Thoracic aorta (tissue), 2 donors: Measurements from ENCODE around the gene DYNAP. TPM values are rescaled to one million over a fixed set of nuclear protein-coding genes. Genes with fewer than 3 reads are reported as not detected.

Source experiments
- ATAC-seq: fragments of 150-250 bp; one replicate; pipeline ENCODE4 v1.8.0; 2017; ENCODE audit warnings: low read depth; ENCODE audit not compliant: insufficient number of reproducible peaks, low FRiP score
- DNase-seq: peaks from one replicate; pipeline ENCODE4 v3.0.0-alpha.2; 2020; ENCODE audit warnings: low spot score
- H3K27ac ChIP-seq, 2 donors: fragments of 200-600 bp; sonication (generic); 1 replicate in 1 of 2; 2 replicates in 1 of 2; pipeline ENCODE4 v1.5.1; 2016; ENCODE audit warnings: mild to moderate bottlenecking in 2 of 2, moderate library complexity in 2 of 2
- H3K27me3 ChIP-seq: fragments of 200-600 bp; sonication (generic); replicated peaks from 2 replicates; pipeline ENCODE4 v1.6.0; 2016; ENCODE audit warnings: mild to moderate bottlenecking; ENCODE audit not compliant: insufficient read depth
- H3K36me3 ChIP-seq: fragments of 200-600 bp; sonication (generic); one replicate; pipeline ENCODE4 v1.5.1; 2016
- H3K4me1 ChIP-seq, 2 donors: fragments of 200-600 bp; sonication (generic); 1 replicate in 1 of 2; 2 replicates in 1 of 2; pipeline versions ENCODE4 v1.5.1 to v1.6.0; 2016; ENCODE audit warnings: low read depth in 2 of 2, mild to moderate bottlenecking in 1 of 2; ENCODE audit not compliant: control insufficient read depth in 1 of 2
- H3K4me3 ChIP-seq: fragments of 200-600 bp; sonication (generic); 2 replicates; pipeline ENCODE4 v1.5.1; 2016; ENCODE audit warnings: mild to moderate bottlenecking
- H3K9me3 ChIP-seq: fragments of 200-600 bp; sonication (generic); 2 replicates; pipeline ENCODE4 v1.5.1; 2016
- total RNA-seq, 2 donors: library from RNA; depleted of rRNA; stranded (reverse); fragments of >200 nt; gene quantifications; one replicate each; pipeline versions ENCODE4 v1.1.0 to v1.2.3, GENCODE V29; 2016
- TF ChIP-seq, protein P1 (sequence below): fragments of 200-600 bp; sonication (generic); IDR thresholded peaks from one replicate; pipeline ENCODE4 v1.5.1; 2019; ENCODE audit warnings: antibody characterized with exemption

Gene DYNAP
- total RNA-seq, 2 donors from 2014 or later = not detected

DNA sequence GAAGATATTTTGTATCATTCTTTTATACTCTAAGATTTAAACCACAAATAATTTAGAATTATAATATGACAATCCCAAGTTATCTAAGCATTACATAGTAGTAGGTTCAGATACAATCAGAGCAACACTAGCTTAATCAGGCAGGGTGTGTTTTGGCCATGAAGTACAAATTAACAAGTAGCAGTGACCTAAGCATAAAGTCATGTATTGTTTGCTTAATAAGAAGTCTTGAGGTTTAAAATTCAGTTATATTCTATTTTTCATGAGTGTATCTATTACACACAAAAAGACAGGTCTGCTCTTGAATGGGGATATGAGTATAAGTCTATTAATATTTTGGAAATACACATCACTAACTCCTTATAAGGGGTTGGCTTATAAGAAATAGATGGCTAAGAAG lies 39.9 kb downstream of the DYNAP start:
- Histone ChIP-seq H3K36me3 (no peaks in the 10 kb centered on the region), H3K4me1 (no peaks in the 10 kb centered on the region), H3K27ac (no peak overlapping the region), H3K4me3 (no peak overlapping the region), H3K9me3 (no peaks in the 10 kb centered on the region), H3K27me3 (no peaks in the 10 kb centered on the region)
- TF ChIP-seq, protein P1, sequence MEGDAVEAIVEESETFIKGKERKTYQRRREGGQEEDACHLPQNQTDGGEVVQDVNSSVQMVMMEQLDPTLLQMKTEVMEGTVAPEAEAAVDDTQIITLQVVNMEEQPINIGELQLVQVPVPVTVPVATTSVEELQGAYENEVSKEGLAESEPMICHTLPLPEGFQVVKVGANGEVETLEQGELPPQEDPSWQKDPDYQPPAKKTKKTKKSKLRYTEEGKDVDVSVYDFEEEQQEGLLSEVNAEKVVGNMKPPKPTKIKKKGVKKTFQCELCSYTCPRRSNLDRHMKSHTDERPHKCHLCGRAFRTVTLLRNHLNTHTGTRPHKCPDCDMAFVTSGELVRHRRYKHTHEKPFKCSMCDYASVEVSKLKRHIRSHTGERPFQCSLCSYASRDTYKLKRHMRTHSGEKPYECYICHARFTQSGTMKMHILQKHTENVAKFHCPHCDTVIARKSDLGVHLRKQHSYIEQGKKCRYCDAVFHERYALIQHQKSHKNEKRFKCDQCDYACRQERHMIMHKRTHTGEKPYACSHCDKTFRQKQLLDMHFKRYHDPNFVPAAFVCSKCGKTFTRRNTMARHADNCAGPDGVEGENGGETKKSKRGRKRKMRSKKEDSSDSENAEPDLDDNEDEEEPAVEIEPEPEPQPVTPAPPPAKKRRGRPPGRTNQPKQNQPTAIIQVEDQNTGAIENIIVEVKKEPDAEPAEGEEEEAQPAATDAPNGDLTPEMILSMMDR = no peak
- DNase-seq = no peak
- ATAC-seq = no peak

DNA sequence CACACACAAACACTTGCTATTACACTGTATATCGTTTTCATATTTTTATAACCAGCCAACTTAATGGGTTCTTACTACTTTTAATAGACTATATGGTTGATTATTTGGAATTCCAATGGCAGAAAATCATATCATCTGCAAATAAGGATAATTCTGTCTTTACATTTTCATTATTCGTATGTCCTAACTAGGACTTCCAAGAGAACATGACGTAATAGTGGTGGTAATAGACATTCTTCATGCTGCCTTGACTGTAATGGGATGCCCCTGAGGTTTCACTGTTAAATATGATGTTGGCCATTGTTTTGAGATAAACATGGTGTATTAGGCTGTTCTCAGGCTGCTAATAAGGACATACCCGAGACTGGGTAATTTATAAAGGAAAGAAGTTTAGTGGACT lies 45.2 kb downstream of the DYNAP start:
- no peaks in the 10 kb centered on the region for H3K27me3 ChIP-seq
- H3K4me1 ChIP-seq = no peaks in the 10 kb centered on the region
- H3K36me3 ChIP-seq = no peaks in the 10 kb centered on the region
- H3K9me3 ChIP-seq = no peaks in the 10 kb centered on the region
- no peak overlapping the region for H3K4me3 ChIP-seq
- TF ChIP-seq, protein P1 = no peak
- ATAC-seq = no peak
- H3K27ac ChIP-seq = no peak overlapping the region
- DNase-seq = no peak

DNA sequence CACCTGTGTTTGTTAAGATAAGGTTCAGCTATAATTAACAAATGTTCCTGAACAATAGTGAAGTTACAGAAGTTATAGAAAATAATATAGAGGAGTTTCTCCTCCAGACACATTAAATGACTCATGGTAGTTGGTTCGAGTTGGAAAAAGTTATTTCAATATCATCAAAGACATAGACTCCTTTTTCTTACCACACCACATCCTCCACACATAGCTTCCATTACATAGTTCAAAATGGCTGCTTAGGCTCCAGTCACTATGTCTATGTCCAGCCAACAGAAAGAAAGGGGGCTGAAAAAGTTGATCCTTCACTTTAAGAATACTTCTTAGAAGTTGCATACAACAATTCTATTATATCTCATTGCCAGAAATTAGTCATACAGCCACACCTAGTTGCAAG lies 50.7 kb downstream of the DYNAP start:
- Histone ChIP-seq H3K36me3 (no peaks in the 10 kb centered on the region), H3K4me3 (no peak overlapping the region), H3K9me3 (no peaks in the 10 kb centered on the region), H3K4me1 (no peaks in the 10 kb centered on the region), H3K27ac (no peak overlapping the region), H3K27me3 (no peaks in the 10 kb centered on the region)
- ATAC-seq (no peak), DNase-seq (no peak)
- TF ChIP-seq, protein P1 = no peak

DNA sequence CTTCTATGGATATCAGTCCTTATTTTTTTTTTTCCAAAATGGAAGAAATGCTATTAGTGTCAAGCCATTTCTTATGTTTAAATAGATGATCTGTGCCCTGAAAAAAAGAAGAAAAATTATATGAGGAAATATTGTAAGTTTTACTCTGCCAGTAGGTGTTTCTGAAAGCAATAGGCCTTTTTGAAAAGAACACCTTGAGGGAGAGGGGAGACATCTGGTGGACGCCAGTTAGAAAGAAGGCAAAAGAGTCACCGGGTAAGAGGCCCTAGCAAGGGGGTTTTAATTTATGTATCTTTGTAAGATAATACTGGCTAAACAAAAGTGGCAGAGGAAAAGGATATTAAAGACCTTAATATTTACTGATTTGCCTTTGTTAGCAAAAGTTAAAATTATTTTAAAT lies 56.1 kb downstream of the DYNAP start:
- Histone ChIP-seq H3K9me3 (no peaks in the 10 kb centered on the region), H3K36me3 (no peaks in the 10 kb centered on the region), H3K27me3 (no peaks in the 10 kb centered on the region), H3K4me3 (no peak overlapping the region), H3K4me1 (no peaks in the 10 kb centered on the region), H3K27ac (no peak overlapping the region)
- TF ChIP-seq, protein P1 = no peak
- ATAC-seq (no peak), DNase-seq (no peak)

Other genes with a start within 250 kb of the DYNAP start
- gene STARD6, start 233.4 kb upstream of the DYNAP start, total RNA-seq = not detected
- 1 to 10 TPM; 1.1 to 1.6 TPM for gene C18orf54, start 233.3 kb upstream of the DYNAP start, total RNA-seq
- under 1 TPM; 0.42 to 0.95 TPM for gene RAB27B, start 237.2 kb downstream of the DYNAP start, total RNA-seq